GM12864 (cell line): ENCODE results near the gene ACLY.

Experiments used
- DNase-seq: peaks from one replicate; pipeline ENCODE4 v3.0.0-alpha.2; 2011; ENCODE audit warnings: low read depth
- H3K4me3 ChIP-seq: 2 replicates; pipeline ENCODE4 v1.5.1; 2011; ENCODE audit warnings: mild to moderate bottlenecking, low read depth, low read length, control low read depth
- TF ChIP-seq, protein P1 (sequence below): IDR thresholded peaks from 2 replicates; pipeline ENCODE4 v1.5.1; 2011; ENCODE audit warnings: low read depth, mild to moderate bottlenecking, moderate library complexity, low read length, control low read depth, inconsistent platforms; ENCODE audit errors: missing control alignments

The ACLY gene

DNA sequence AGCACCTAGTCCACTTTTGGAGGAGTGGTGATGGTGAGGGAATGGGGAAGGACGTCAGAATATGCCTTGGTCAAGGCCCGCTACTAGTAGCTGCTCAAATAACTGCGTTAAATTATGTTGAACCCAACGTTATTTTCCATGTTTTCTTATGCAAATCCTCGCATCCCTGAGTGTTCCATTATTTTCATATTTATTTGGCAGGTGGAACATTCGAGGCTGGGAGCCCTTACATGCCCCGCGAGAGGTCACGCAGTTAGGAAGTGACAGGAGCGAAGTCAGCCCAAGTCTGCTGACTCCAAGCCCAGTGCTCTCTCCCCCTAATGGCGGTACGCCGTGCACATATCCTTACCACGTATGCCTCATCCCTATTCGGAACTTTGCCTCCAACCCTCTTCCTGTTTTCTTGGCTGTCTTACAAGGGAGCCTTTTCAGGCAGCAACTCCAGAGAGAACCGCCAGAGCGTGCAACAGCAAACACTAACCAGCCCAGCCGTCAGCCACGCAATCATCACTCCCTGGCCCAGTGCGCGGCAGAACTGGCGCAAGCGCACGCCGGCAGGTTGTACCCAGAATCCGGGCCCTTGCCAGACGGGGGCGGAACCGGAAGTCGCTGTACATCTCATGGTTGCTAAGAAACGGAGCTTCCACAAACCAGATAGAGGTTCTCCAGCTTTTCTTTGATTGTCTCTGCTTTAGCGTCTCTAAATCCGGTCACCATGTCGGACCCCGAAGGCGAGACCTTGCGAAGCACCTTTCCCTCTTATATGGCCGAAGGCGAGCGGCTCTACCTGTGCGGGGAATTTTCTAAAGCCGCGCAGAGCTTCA, 11.5 kb upstream of the ACLY start, which contains the start of gene ODAD4:
Gene ODAD4, plus strand, starts transcription at position 609 of the 824 bp plus-strand sequence. Its CDS starts 107 bp downstream, at position 716.
- TF ChIP-seq, protein P1, sequence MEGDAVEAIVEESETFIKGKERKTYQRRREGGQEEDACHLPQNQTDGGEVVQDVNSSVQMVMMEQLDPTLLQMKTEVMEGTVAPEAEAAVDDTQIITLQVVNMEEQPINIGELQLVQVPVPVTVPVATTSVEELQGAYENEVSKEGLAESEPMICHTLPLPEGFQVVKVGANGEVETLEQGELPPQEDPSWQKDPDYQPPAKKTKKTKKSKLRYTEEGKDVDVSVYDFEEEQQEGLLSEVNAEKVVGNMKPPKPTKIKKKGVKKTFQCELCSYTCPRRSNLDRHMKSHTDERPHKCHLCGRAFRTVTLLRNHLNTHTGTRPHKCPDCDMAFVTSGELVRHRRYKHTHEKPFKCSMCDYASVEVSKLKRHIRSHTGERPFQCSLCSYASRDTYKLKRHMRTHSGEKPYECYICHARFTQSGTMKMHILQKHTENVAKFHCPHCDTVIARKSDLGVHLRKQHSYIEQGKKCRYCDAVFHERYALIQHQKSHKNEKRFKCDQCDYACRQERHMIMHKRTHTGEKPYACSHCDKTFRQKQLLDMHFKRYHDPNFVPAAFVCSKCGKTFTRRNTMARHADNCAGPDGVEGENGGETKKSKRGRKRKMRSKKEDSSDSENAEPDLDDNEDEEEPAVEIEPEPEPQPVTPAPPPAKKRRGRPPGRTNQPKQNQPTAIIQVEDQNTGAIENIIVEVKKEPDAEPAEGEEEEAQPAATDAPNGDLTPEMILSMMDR = peak; percentile 46
- peak within 1 kb of the TSS; percentile 77 for H3K4me3 ChIP-seq
- DNase-seq = peak; percentile 85

DNA sequence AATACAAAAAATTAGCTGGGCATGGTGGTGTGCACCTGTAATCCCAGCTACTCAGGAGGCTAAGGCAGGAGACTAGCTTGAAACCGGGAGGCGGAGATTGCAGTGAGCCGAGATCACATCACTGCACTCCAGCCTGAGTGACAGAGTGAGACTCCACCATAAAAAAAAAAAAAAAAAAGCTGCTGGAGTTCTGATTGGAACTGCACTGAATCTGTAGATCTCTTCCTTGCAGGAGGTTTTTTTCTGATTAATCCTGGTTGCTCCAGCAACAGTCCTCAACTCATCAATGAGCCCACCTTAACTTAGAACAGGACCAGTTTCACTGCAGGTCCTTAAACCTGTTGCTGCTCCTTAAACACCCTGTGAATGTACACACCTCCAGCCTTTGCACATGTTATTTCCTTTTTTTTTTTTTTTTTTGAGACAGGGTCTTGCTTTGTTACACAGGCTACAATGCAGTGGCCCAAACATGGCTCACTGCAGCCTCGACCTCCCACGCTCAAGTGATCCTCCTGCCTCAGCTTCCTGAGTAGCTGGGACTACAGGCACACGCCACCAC, 10.0 kb upstream of the ACLY start:
- TF ChIP-seq, protein P1 = no peak
- H3K4me3 ChIP-seq = no peak overlapping the region
- DNase-seq = no peak

DNA sequence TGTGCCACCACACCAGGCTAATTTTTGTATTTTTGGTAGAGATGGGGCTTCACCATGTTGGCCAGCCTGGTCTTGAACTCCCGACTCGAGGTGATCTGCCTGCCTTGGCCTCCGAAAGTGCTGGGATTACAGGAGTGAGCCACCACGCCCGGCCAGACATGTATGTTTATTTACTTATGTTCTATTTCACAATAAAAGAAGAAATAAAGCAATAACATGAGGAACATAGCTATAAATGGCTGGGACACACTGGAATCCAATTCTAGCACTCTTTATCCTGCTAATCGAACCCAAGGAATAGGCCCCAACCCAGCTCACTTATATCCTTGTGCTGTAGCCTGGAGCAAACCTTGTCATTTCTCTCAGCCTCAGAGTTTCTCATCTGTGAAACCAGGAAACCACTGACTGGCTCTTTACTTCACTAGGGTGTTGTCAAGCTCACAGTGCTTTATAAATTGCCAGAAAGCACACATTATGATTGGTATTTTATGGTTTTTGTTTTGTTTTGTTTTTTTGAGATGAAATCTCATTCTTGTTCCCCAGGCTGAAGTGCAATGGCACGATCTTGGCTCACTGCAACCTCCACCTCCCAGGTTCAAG, 7.3 kb upstream of the ACLY start:
- TF ChIP-seq, protein P1 = no peak
- DNase-seq = no peak
- no peak overlapping the region for H3K4me3 ChIP-seq

DNA sequence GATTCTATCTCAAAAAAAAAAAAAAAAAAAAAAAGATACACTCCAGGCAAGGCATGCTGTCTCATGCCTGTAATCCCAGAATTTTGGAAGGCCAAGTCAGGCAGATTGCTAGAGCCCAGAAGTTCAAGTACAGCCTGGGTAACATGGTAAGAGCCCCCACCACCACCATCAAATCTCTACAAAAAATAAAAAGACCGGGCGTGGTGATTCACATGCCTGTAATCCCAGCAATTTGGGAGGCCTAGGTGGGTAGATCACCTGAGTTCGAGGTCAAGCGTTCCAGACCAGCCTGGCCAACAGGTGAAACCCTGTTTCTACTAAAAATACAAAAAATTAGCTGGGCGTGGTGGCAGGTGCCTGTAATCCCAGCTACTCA, 1.8 kb upstream of the ACLY start:
- no peak overlapping the region for H3K4me3 ChIP-seq
- TF ChIP-seq, protein P1 = no peak
- DNase-seq = no peak

DNA sequence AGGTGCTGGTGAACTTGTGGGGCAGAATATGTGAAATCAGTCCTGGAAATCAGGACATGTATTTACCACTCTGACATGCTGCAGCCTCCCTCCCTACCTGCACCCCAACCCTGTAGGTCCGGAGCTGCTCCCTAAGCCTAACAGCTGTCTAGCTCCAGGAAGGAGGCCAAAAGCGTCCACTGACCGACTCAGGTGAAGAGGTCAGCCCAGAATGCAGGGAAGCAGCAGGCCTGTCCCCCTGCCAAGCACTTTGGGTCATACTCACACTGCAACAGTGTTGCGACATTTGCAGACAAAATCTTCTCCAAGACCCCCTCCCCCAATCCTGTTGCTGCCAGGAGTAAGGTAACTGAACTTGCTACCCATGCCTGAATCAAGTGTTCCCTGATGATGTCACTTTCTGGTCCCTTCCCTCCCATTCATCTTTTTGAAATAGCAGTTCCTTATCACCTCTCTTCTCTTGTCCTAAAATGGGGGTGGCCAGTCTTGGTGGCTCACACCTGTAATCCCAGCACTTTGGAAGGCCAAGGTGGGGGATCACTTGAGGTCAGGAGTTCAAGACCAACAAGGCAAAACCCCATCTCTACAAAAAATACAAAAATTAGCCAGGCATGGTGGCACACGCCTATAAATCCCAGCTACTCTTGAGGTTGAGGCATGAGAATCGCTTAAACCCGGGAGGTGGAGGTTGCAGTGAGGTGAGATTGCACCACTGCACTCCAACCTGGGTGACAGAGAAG, 1.3 kb upstream of the ACLY start:
- H3K4me3 ChIP-seq = no peak overlapping the region; the same call in 1 of the 2 replicates
- DNase-seq = no peak
- TF ChIP-seq, protein P1 = no peak

DNA sequence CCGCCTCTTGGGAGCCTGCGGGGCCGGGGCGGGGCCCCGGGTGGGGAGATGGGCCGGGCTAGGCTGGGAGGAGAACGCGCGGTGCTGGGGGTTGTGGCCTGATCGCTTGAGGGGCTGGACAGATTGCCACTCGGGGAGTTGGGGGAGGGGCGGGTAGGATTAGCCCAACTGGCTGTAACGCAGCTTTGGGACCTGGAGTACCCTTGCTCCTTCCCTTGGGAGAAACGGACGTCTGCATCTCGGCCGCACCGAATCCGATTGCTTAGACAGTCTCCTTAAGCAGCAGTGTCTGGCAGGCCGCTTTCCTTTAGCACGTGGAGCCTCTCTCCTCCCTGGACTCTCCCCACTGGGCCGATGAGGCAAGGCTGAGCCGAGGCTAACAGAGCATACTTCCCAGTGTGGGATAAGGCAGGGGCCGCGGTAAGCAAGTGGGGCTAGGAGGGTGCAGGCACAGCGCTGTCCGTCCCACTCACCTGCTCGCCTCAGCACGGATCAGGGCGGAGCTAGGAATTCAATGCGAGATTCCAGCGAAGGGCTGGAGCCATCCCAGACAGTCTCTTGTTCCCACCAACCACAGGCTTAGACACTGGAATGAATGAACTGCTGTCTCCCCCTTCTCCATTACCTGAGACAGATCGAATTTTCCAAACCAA, 540 bp upstream of the ACLY start:
- no peak for DNase-seq
- H3K4me3 ChIP-seq = peak overlapping the region; percentile 91

More for the DNA sequence above, 540 bp upstream of the ACLY start:
- TF ChIP-seq, protein P1 = no peak
